Endothelial cell of umbilical vein (primary cell): ENCODE results near the gene OGT. TPM values are rescaled to one million over a fixed set of nuclear protein-coding genes. Genes with fewer than 3 reads are reported as not detected.

Source experiments
- BruUV-seq: library from RNA; stranded (reverse); fragments of 400-500 nt; replicated peaks from 2 replicates; lab custom pipeline; 2021; lab: Mats Ljungman, UMichigan
- CTCF ChIA-PET: fragments of 300-600, 350-600 bp; sonication (Branson Sonifier 250); formaldehyde crosslinking; loops from one replicate; lab custom pipeline; 2021; ENCODE audit warnings: antibody characterized with exemption, inconsistent platforms; lab: Charles Lee
- POLR2A ChIA-PET: fragments of 300-600, 350-600 bp; sonication (Branson Sonifier 250); formaldehyde crosslinking; loops from one replicate; lab custom pipeline; 2021; ENCODE audit warnings: antibody characterized with exemption, inconsistent platforms; lab: Charles Lee
- DNase-seq: peaks from one replicate; pipeline ENCODE4 v3.0.0-alpha.2; 2011; ENCODE audit warnings: low read depth, low spot score
- FAIRE-seq: peaks from 2 replicates; lab custom pipeline; 2011; peaks lifted over from hg19 to GRCh38; lab: Jason Lieb, UNC
- H2AFZ ChIP-seq: 2 replicates; pipeline ENCODE4 v1.6.0; 2012; ENCODE audit warnings: low read depth, low read length, control low read depth, inconsistent platforms
- H3K27ac ChIP-seq: 2 replicates; pipeline ENCODE4 v1.5.1; 2011; ENCODE audit warnings: low read depth, mild to moderate bottlenecking, control low read depth, low read length, moderate library complexity; ENCODE audit not compliant: insufficient read depth
- H3K27me3 ChIP-seq, 2 experiments: 2 replicates each; pipeline versions ENCODE4 v1.6.0 to v1.6.1; 2011; ENCODE audit warnings: low read length in 2 of 2, mixed read lengths in 1 of 2; ENCODE audit not compliant: control insufficient read depth in 2 of 2, insufficient read depth in 2 of 2
- H3K36me3 ChIP-seq, 2 experiments: 2 replicates in 1 of 2; 3 replicates in 1 of 2; pipeline ENCODE4 v1.5.1; 2011; ENCODE audit warnings: low read length in 2 of 2, mild to moderate bottlenecking in 1 of 2, moderate library complexity in 1 of 2; ENCODE audit not compliant: control insufficient read depth in 2 of 2, insufficient read depth in 2 of 2; ENCODE audit errors: extremely low read depth in 1 of 2
- H3K4me1 ChIP-seq: 3 replicates; pipeline ENCODE4 v1.5.1; 2011; ENCODE audit warnings: mild to moderate bottlenecking, low read length; ENCODE audit not compliant: control insufficient read depth, insufficient read depth; ENCODE audit errors: extremely low read depth
- H3K4me2 ChIP-seq: 2 replicates; pipeline ENCODE4 v1.6.1; 2011; ENCODE audit warnings: low read length, control low read depth, mixed read lengths; ENCODE audit not compliant: insufficient read depth
- H3K4me3 ChIP-seq, 3 experiments: fragments of 200-600 bp in 1 of 3; sonication (generic), shearing (Covaris generic) in 1 of 3; replicated peaks in 1 of 3; 2 replicates each; pipeline ENCODE4 v1.5.1; 2011 to 2016; ENCODE audit warnings: control low read depth in 3 of 3, low read length in 3 of 3, mild to moderate bottlenecking in 2 of 3, inconsistent platforms in 1 of 3, low read depth in 1 of 3, moderate library complexity in 1 of 3; ENCODE audit not compliant: insufficient read depth in 1 of 3
- H3K79me2 ChIP-seq: 2 replicates; pipeline ENCODE4 v1.6.0; 2012; ENCODE audit warnings: low read length, inconsistent platforms; ENCODE audit not compliant: control insufficient read depth, insufficient read depth
- H3K9ac ChIP-seq: replicated peaks from 2 replicates; pipeline ENCODE3; 2011; ENCODE audit warnings: low read length, control low read depth; ENCODE audit not compliant: insufficient read depth; ENCODE audit errors: extremely low read depth
- H3K9me1 ChIP-seq: replicated peaks from 3 replicates; pipeline ENCODE4 v1.6.0; 2011; ENCODE audit warnings: mild to moderate bottlenecking, low read length; ENCODE audit not compliant: control insufficient read depth, insufficient read depth; ENCODE audit errors: extremely low read depth
- H3K9me3 ChIP-seq: replicated peaks from 2 replicates; pipeline ENCODE4 v1.5.1; 2012; ENCODE audit warnings: low read length, inconsistent platforms; ENCODE audit not compliant: control insufficient read depth, insufficient read depth
- H4K20me1 ChIP-seq: replicated peaks from 2 replicates; pipeline ENCODE3; 2011; ENCODE audit warnings: mild to moderate bottlenecking, low read length; ENCODE audit not compliant: control insufficient read depth, insufficient read depth; ENCODE audit errors: extremely low read depth
- CTCF ChIP-seq, 2 donors: IDR thresholded peaks; 1 replicate in 1 of 2; 2 replicates in 1 of 2; pipeline ENCODE4 v1.5.1; 2011; ENCODE audit warnings: low read length in 2 of 2, mild to moderate bottlenecking in 2 of 2, moderate library complexity in 2 of 2, control low read depth in 1 of 2, inconsistent platforms in 1 of 2, low read depth in 1 of 2; ENCODE audit not compliant: insufficient read depth in 1 of 2; ENCODE audit errors: extremely low read depth in 1 of 2
- EZH2 ChIP-seq: IDR thresholded peaks from 2 replicates; pipeline ENCODE4 v1.6.1; 2012; ENCODE audit warnings: borderline replicate concordance, low read depth, mild to moderate bottlenecking, moderate library complexity, low read length, inconsistent platforms; ENCODE audit not compliant: severe bottlenecking
- FOS ChIP-seq: IDR thresholded peaks from 2 replicates; pipeline ENCODE4 v1.6.1; 2011; ENCODE audit warnings: mild to moderate bottlenecking, low read length, moderate library complexity, borderline replicate concordance; ENCODE audit not compliant: insufficient read depth
- GATA2 ChIP-seq: IDR thresholded peaks from 2 replicates; pipeline ENCODE4 v1.7.0; 2011; ENCODE audit warnings: low read depth, mild to moderate bottlenecking, moderate library complexity, mixed read lengths, low read length; ENCODE audit not compliant: insufficient read length, insufficient read depth
- JUN ChIP-seq: IDR thresholded peaks from 2 replicates; pipeline ENCODE4 v1.6.1; 2011; ENCODE audit warnings: borderline replicate concordance, low read depth; ENCODE audit not compliant: insufficient read length, insufficient read depth
- MAX ChIP-seq: IDR thresholded peaks from 2 replicates; pipeline ENCODE4 v1.6.1; 2011; ENCODE audit not compliant: insufficient read depth, insufficient read length
- MYC ChIP-seq: IDR thresholded peaks from one replicate; pipeline ENCODE4 v1.6.1; 2011; ENCODE audit warnings: mild to moderate bottlenecking, low read depth, low read length
- POLR2A ChIP-seq: IDR thresholded peaks from 2 replicates; pipeline ENCODE4 v1.6.1; 2012; ENCODE audit warnings: low read depth, mild to moderate bottlenecking, control low read depth, low read length
- dilution Hi-C: fragments of 300-500 bp; cut with MboI; formaldehyde crosslinking; loops from one replicate; pipeline ENCODE4 v1.15.0; 2019; ENCODE audit warnings: low sequenced_read_pairs; ENCODE audit not compliant: extremely low pct_ligation_motif_present
- intact Hi-C: fragments of 100-400 bp; cut with micrococcal nuclease; formaldehyde crosslinking; loops from one replicate; pipeline ENCODE4 v1.10.0; 2022
- polyA plus RNA-seq, 4 experiments: library from polyadenylated mRNA; depleted of rRNA in 3 of 4; stranded (reverse) in 3 of 4; unstranded in 1 of 4; fragments of >200 nt; gene quantifications; 2 replicates each; pipeline versions ENCODE4 v1.2.1 to v1.2.3, GENCODE V29; 2011 to 2012; ENCODE audit warnings: missing spikeins in 1 of 4
- total RNA-seq: library from RNA; stranded (reverse); gene quantifications from 2 replicates; pipeline ENCODE4 v1.2.3, GENCODE V29; 2021

Gene OGT
- total and polyA plus RNA-seq, 2 donors (not counting 3 experiments of a cell fraction or from before 2014, with no cell fraction given) = 129 to 141 TPM

- H3K4me1 ChIP-seq = peaks cover 36% of the 10 kb centered on the region
- FAIRE-seq = peak; percentile 74
- no peak for TF ChIP-seq MYC
- TF ChIP-seq POLR2A = no peak
- TF ChIP-seq EZH2 = no peak
- no peak for TF ChIP-seq CTCF (IDR thresholded peaks at IDR 0.05; ENCODE audit: extremely low read depth in 1 of 2, insufficient read depth in 1 of 2, low read depth in 1 of 2, low read length in 2 of 2)
- TF ChIP-seq GATA2 = no peak
- TF ChIP-seq FOS = peak; percentile 5
- TF ChIP-seq JUN = no peak
- TF ChIP-seq MAX = no peak
- ChIA-PET CTCF (no interaction called here), POLR2A (interaction anchor here (2.0 kb wide), 1 partner anchor 8 kb away, joined by 5 read pairs; the partner anchor contains the start of gene OGT)
- H3K36me3 ChIP-seq = peaks cover 0 to 4% of the 10 kb centered on the region in 2 experiments
- H3K9me3 ChIP-seq = no peaks in the 10 kb centered on the region
- no peak overlapping the region for H3K9ac ChIP-seq
- no peaks in the 10 kb centered on the region for H3K27me3 ChIP-seq
- H3K4me3 ChIP-seq = no peak overlapping the region
- intact Hi-C loops = loop anchor here (1.0 kb wide), 1 partner anchor 9 kb away; no protein-coding TSS in a partner anchor
- no peak overlapping the region for H2AFZ ChIP-seq
- peaks cover 8% of the 10 kb centered on the region for H4K20me1 ChIP-seq
- H3K79me2 ChIP-seq = peaks cover 89% of the 10 kb centered on the region
- peak; percentile 67 for DNase-seq
- no TSS peak for BruUV-seq
- H3K9me1 ChIP-seq = no peaks in the 10 kb centered on the region
- dilution Hi-C loops = no loop called here
- H3K4me2 ChIP-seq = peak overlapping the region; percentile 79
- peak overlapping the region; percentile 63 for H3K27ac ChIP-seq
These were observed 8.5 kb downstream of the OGT start for GRCh38 chrX:71541210-71542022.
